GM21619 (cell line): ENCODE results near the gene SMURF1.

Experiments
- ATAC-seq: cut with Tn5 transposase; IDR thresholded peaks from one replicate; pipeline ENCODE4 v1.9.1; 2021; ENCODE audit not compliant: unreplicated experiment

Gene SMURF1

DNA sequence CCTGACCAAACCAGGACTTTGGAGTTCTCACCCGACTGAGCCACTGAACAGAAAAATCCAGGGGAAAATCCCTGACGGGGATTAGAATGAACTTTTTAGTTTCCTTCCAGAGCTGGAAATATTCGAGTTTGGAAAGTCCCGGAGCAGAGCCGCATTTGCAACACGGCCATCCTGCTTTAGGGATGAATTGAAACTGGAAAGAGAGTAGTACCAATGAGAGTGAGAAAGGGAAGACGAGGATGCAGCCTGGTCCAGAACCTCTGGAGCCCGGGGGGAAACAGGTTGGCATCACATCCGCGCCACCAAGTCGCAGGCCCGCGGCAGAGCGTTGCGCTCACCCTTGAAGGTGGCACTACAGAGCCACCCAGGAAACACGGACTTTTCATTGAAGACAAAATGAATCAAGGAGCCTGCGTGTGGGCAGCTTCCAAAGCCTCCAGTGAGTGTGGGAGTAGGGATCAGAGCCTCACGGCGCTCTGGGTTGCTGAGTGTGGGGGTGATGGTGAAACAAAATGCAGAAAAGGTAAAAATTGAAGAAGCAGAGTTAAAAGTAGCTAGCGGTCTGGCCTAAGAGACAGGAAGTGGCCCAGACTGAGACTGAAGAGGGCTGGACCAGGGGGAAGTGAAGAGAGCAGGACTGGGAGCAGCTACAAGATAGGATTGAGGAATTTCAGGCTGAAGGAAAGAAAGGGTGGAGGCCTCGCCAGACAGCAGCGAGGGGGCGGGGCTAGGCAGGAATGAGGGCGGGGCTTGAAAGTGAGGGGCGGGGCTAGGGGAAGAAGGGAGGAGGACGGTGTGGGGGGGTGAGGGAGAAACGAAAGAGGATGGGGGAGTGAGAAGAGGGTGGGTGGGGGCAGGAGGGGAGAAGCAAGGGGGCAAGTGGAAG is 1.8 kb downstream of the SMURF1 start:
- ATAC-seq: no peak

DNA sequence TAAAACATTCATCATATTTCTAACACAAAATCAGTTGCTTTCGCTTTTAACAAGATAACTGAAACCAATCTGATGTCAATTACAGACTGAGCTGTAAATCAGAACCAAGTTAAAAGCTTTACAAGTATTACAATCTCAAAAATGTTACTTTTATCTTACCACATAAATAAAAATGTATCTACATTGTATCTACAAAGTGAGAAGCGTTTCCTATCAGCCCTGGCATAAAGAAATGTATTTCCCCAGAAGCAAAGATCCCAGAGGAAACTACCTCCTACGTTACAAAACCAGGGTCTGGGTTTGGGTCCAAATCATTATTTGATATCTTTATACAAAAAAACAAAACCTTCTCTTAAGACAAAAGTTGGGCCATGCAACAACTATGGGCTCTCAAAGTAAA is 2.6 kb downstream of the SMURF1 start:
- ATAC-seq: no peak

DNA sequence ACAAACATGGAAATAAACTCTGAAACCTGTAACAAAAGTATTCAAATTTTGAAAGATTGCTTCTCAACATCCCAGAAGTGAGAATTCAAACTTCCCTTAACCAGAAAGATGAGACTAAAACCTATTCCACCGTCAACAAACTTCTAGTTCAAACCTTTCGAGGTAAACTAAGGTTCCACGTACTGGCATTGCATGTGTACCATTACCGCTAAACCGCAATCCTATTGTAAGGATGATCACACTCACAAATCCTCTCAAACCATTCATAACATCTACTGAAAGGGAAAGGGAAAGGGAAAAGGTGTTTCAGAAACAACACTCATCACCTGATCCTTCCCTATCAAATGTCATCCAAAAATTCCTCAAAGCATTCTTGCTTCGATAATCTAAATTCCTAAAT is 3.1 kb downstream of the SMURF1 start:
- no peak for ATAC-seq

DNA sequence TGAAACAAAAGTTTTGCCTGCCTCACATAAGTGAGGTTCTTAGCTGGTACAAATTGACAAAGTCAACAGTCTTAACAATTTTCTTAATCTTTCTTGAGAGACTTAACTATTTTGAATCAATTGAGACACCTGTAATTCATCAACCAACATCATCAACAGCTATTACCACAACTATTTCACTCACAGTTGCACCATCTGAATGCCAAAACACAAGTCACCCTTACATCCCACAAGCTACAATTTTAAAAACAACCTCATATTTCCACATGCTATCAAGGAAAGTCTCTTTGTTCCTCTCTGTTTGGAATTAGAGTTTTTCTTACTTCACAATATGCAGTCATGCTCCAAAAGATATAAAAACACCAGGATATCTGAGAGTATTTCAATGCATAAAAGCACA is 4.9 kb downstream of the SMURF1 start:
- no peak for ATAC-seq

DNA sequence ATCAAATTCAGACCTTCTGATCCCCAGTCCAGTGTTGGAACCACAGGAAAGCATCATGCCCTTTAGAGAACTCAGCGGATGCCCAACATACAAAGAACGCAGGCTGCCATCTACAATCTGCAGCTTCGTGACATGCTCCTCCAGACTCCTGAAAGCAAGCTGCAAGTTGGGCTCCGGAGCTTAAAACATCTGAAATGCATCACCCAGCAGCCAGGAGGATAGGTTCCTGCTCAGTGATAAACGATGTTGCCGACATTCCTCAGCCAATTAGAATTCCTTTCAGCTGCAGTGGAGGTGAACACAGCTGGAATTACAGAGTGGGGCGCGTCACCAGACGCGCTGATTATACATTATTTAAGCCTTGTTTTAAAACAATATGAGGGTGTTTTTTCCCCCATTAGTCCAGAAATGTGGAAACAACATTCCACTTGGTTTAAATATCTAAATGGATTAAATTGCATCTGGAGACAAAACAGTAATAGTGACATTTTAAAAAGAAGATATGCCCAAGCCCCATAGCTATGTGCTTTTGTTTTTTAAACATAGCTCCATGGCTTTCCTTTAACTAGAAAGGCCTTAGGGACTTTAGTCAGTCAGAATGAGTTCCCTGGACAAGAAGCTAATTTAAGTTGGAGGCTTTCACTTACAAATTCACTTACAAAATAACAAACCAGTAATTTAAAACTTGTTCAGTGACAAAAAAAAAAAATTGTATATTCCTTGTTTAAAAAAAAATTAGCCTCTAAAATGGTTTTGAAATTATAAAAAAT is 6.3 kb downstream of the SMURF1 start:
- no peak for ATAC-seq

DNA sequence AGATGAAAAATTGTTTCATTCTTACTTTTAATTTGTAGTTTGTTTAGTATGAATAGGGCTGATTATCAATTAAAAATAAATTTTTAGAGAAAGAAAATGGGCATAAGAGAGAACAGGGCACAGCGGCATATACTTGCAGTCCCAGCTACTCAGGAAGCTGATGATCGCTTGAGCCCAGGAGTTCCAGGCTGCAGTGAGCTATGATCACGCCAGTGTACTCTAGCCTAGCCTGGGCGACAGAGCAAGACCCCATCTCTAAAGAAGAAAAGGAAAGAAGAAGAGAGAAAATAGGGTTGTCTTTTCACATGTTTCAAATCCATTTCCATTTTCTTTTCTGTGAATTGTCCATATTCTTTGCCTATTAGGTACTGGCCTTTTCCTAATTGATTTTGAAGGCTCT is 8.0 kb downstream of the SMURF1 start:
- no peak for ATAC-seq

DNA sequence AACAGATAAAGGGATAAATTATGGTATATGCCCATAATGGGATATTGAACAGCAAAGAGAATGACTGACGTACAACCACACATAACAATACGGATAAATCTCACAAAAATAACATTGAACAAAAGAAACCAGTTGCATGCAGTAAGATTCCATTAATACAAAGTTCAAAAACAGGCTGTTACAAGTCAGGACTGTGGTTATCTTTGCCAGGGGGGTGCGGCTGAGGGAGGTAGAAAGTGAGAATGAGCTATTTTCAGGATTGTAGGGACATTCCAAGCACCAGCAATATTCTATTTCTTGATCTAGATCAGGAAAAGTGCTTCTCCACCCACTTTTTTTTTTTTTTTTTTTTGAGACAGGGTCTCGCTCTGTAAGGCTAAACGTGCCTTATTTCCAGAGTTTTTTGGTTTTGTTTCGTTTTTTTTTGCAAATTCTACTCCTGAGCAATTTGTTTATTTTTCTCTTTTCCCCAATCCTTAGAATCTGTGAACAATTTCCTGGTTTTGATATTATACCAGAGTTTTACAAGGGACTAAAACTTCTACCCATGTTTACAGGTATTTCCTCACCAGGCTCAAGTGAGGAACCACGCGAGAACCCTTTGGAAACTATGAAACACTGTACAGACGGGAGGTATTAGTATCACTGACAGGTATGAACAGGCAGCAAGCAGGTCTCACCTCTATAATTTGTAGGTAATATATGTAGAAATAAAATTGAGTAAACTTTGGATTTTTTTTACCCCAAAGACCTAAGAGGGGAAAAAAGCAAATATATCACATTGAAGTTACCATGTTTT is 9.9 kb downstream of the SMURF1 start:
- ATAC-seq: no peak

DNA sequence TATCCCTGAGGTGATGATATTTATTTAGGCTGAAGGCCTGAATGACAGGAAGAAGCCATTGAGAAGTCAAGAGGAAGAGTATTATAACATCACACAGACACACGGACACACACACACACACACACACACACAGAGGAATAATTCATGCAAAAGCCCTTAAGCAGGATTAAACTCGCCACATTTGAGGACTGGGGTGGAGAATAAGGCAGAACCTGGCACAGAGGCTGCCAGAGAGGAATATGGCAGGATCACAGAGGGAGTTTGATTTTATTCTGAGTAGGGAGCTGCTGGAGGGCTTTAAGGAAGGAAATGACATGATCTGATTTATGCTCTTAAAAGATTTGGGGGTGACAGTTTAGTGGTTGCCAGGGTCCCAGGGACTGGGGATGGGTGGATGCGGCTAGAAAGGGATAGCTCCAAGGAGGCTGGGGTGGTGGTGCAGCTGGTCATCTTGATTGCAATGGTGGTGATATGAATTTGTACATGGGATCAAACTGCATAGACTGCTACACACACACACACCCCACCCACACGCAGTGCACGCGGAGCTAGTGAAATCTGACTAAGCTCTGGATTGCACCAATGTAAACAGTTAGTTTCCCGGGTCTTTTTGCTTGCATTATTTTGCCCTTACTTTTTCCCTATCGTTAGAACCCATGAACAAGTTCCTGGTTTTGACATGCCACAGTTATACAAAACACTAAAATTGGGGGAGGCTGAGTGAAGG is 11.2 kb downstream of the SMURF1 start:
- ATAC-seq: no peak

DNA sequence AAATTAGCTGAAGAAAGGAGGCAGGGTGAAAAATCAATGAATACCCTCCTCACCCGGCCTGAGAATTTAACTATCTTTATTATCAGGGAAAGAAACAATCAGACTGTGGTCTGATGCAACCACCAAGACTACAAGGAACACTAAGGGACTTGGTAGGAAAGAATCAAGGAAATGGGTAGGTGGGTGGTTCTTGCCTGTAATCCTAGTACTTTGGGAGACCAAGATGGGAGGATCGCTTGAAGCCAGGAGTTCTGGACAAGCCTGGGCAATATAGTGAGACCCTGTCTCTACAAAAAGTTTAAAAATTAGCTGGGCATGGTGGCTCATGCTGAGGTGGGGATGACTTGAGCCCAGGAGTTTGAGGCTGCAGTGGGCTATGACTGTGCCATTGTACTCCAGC is 12.6 kb downstream of the SMURF1 start:
- ATAC-seq: no peak

DNA sequence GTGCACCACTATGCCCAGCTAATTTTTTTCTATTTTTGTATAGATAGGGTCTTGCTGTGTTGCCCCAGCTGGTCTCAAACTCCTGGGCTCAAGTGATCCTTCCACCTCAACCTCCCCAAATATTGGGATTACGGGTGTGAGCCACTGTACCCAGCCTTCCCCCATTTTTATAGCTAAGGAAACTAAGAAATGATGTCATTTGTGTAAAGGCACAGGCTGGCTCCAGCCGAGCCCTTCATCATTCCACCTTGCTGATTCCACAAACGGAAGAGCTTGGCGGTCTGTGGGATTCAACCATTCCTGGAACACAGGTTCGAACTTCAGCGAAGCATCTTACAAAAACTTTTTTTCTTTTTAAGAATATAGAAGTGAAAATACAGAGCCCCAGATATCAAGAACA is 14.4 kb downstream of the SMURF1 start:
- no peak for ATAC-seq

DNA sequence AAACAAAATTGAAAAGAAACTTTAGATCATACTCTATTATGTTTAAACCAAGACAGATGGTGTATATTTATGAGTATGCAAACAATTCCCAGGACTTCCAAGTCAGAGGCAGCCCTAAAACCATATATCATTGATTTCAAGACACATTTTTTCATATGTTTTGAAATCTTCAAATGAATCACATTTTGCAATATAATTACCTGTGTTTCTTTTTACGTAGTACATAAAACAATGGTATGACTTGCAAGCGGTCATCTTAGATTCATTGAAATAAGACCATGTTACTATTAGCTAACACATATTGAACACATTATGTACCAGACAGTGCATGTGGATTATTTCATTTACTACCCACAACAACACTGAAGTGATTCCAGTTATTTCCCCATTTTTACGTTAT is 14.9 kb downstream of the SMURF1 start:
- no peak for ATAC-seq

DNA sequence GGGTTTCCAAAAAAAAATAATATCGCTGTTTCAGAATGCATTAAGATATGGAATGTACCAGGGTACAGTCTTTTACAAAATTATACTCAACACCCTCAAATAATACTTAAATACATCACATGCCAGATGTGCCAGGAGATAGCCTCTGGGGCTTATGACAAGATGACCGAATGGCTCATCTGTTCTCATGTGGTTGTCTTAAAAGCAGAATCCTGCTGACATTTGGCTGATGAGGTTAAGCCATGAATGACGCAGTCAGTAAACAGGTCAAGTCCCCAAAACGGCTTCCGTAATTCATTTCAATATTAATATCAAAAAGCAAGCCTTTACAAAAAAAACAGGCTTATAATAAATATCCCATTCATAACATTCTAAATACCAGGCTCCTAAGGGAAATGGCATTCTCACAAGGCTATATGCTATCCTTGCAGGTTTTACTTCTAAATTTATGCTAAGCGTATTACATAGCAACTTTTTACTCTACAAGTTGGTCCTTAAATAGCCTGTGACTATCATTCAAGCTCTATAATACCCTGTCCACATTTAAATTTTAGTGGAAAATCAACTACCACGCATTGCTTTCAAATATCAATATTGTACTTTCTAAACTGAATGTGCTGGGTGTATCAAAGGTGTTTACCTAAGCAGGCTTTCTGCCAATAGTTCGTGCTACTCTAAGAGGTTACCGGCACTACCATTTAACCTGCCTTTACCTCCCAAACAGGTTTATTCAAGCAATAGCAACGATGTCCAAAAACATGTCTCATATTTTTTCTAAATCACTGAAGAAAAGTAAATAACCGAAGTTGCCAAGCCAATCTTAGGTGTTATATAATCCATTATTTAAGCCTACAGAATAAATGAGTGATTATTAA is 15.6 kb downstream of the SMURF1 start:
- ATAC-seq: no peak

DNA sequence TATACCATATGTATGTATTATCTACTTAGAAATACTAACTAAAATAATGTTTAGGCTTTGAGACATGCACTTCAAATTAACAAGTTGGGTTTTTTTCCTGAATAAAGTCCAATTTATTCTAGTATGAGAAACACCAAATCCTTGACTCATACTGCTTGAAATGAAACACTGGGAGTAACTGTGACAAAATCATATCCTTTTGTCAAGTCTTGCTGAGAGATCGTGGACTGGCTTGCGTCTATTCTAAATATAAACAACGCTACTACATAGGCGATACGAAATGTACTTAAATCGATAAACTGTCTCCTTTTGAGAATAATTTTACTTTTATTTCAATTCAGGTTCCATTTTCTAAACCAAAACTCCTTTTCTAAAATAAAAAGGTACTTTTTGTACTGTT is 16.3 kb downstream of the SMURF1 start:
- ATAC-seq: no peak

DNA sequence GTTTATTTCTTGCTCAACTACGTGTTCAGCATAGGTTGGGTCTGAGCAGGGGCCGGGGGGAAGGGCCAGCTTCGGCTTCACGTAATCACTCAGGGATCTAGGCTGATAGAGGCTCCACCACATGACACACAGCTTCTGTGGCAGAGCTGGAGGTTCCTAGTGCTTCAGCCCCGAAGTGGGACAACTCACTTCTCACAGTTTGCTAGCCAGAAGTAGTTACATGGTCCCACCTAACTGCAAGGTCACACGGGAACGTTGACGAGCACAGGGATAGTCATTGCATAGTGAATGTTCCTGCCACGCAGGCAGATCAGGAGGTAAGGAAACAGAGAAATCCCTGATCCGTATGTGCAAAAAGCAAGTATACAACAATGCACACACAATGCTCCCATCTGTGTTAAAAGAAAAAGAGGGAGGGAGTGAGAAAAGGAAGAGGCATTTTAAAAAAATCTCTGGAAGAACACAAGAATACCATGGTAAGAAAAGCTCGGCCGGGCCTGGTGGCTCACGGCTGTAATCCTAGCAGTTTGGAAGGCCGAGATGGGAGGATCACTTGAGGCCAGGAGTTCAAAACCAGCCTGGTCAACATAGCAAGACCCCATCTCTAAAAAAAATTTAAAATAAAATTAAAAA is 16.9 kb downstream of the SMURF1 start:
- no peak for ATAC-seq

DNA sequence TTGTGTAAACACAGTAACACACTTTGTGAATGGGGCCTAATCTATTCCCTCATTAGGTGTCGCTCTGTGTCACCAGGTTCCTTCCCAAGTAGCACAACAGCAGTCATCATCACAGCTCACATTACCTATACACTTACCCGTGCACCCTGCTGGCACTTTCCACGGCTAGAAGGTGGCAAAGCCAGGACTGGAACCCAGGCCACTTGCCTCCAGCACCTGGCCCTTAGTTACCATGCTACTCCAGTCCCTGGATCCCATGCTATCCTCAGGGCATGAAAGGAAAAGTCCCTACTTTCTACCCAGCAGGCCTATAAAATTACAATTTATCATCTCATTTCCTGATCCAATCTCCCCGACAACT is 18.4 kb downstream of the SMURF1 start:
- ATAC-seq: no peak

DNA sequence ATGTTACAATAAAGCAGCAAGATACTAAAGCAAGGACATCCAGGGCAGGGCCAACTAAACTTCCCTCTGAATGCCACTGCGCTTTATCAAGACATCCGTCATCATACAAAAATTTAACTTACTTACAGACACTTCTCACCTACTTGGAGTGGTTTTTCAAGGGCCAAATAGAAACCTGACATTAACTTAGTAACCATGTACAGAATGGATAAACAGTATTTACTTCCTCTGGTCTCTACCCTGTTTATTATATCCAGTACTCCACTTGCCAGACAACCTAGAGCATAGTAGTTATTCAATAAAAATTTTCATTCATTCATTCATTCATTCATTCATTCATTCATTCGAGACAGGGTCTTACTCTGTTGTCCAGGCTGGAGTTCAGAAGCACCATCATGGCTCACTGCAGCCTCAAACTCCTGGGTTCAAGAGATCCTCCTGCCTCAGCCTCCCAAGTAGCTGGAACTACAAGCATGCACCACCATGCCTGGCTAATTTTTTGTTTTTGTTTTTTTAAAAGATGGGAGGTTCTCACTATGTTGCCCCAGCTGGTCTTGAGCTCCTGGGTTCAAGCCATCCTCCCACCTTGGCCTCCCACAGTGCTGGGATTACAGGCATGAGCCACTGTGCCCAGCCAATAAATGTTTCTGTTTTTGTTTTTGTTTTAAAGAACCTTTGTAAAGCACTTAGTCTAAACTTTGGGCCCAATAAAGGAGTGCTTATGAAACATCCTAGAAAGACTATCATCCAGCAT is 19.0 kb downstream of the SMURF1 start:
- ATAC-seq: no peak

DNA sequence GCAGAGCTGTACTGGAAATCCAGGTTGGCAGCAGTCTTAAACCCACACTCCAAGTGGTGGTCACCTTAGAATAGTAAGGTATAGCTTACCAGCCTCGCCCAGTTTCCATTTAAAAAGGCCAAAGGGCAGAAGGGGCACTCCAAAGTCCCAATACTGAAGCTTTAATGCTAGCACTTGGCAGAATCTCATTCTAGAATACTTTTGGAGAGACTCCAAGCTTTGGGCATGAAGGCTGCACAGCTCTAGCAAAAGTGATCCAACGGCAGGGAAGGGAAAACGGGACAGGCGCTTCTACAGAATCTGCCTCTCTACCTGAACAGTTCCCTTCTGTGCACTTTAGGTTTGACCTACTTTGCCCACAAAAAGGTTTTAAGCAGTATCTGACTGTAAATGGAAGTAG is 19.7 kb downstream of the SMURF1 start:
- no peak for ATAC-seq

DNA sequence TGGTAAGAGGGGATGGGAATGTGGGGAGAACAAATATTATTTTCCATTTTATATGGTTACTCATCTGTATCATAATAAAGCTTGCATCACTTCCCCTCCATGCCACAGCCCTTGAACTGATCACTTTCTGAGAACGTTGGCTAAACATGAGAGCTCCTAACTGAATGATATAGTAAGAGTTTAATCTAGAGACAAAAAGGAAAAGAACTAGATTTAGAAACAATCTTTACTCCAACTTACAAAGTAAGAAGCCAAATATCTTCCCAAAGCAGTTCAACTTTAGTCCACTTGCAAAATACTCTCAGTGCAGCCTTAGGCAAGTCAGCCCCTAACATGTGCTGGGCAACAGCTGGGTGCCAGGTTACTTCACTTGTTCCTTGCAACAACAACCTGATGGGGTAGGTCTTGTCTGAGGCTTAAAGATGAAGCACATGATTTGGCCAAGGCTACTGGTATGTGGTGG is 20.3 kb downstream of the SMURF1 start:
- no peak for ATAC-seq

DNA sequence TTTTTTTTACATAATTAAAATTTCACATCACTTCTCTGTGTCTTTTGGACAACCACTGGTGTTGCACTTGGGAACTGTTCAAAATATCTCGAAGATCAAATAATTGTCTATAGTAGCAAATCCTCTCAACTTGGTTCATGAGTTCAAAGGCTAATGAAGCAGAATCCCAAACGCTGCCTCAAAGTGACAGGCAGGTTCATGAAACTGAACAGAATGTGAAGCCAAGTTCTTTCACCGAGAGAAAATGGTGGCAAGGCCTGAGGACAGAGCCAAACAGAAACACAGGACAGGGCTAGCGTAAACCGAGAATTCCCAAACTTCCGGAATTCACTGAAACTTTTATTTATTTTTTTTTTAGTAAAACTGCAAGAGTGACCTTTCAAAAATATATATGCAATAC is 21.1 kb downstream of the SMURF1 start:
- no peak for ATAC-seq
